IPS DF 6.9 (cell line): ENCODE results near the gene ADAT3.
A peak's percentile ranks its signal among the peaks of the same experiment; 100 is the strongest.

Experiments used
- DNase-seq: peaks from one replicate; pipeline ENCODE4 v3.0.0-alpha.2; 2013; ENCODE audit warnings: low read depth, low spot score
- H3K27ac ChIP-seq: one replicate; pipeline ENCODE4 v1.5.1; 2013; ENCODE audit warnings: low read length, control low read depth
- H3K27me3 ChIP-seq: 2 replicates; pipeline ENCODE4 v1.6.1; 2013; ENCODE audit warnings: mild to moderate bottlenecking, low read length; ENCODE audit not compliant: control insufficient read depth, insufficient read depth
- H3K36me3 ChIP-seq: 2 replicates; pipeline ENCODE4 v1.6.1; 2013; ENCODE audit warnings: low read length; ENCODE audit not compliant: control insufficient read depth, insufficient read depth
- H3K4me1 ChIP-seq: 2 replicates; pipeline ENCODE4 v1.6.1; 2013; ENCODE audit warnings: low read length; ENCODE audit not compliant: control insufficient read depth, insufficient read depth
- H3K4me3 ChIP-seq: 2 replicates; pipeline ENCODE4 v1.5.1; 2013; ENCODE audit warnings: mild to moderate bottlenecking, low read length
- H3K9me3 ChIP-seq: 2 replicates; pipeline ENCODE4 v1.6.1; 2013; ENCODE audit warnings: low read length, inconsistent platforms; ENCODE audit not compliant: control insufficient read depth, insufficient read depth
- WGBS: extraction: QIAGEN DNeasy Blood & Tissue Kit; methylation state at CpG from one replicate; pipeline ENCODE4 v1.1.7; 2013; ENCODE audit warnings: mixed read lengths, missing lambda C conversion rate; ENCODE audit not compliant: insufficient read length, insufficient coverage; 5-methylcytosine and 5-hydroxymethylcytosine counted together

Gene ADAT3

GRCh38 chr19:1860821-1861598 lies 44.2 kb upstream of the ADAT3 start:
- no peaks in the 10 kb centered on the region; the same call in 1 of the 2 replicates for H3K36me3 ChIP-seq
- H3K4me1 ChIP-seq, result peaks cover 31% of the 10 kb centered on the region
- H3K9me3 ChIP-seq, result no peaks in the 10 kb centered on the region
- no peaks in the 10 kb centered on the region for H3K27me3 ChIP-seq
- WGBS, result no CpG with 5 or more reads among the region's 28 CpGs
- no peak overlapping the region for H3K27ac ChIP-seq
- H3K4me3 ChIP-seq, result peak overlapping the region; percentile 95; the same call in 1 of the 2 replicates
- DNase-seq, result no peak

- no peaks in the 10 kb centered on the region; the same call in 1 of the 2 replicates for H3K36me3 ChIP-seq
- DNase-seq, result no peak
- no peak overlapping the region for H3K27ac ChIP-seq
Measured at GRCh38 chr19:1861599-1862031, 43.6 kb upstream of the ADAT3 start.

GRCh38 chr19:1862068-1862423 lies 43.2 kb upstream of the ADAT3 start:
- no CpG with 5 or more reads among the region's 21 CpGs for WGBS

More at GRCh38 chr19:1861599-1862031, 43.6 kb upstream of the ADAT3 start:
- Histone ChIP-seq H3K4me3 (peak overlapping the region; percentile 95; the same call in 1 of the 2 replicates), H3K9me3 (no peaks in the 10 kb centered on the region), H3K27me3 (no peaks in the 10 kb centered on the region), H3K4me1 (peaks cover 25% of the 10 kb centered on the region)
- WGBS, result no CpG with 5 or more reads among the region's 23 CpGs

GRCh38 chr19:1862424-1863327 lies 42.5 kb upstream of the ADAT3 start:
- Histone ChIP-seq H3K27ac (no peak overlapping the region), H3K9me3 (no peaks in the 10 kb centered on the region), H3K4me1 (peaks cover 25% of the 10 kb centered on the region), H3K4me3 (peak overlapping the region; percentile 95), H3K36me3 (no peaks in the 10 kb centered on the region; the same call in 1 of the 2 replicates), H3K27me3 (no peaks in the 10 kb centered on the region)
- WGBS, result no CpG with 5 or more reads among the region's 109 CpGs
- no peak for DNase-seq

More at GRCh38 chr19:1862068-1862423, 43.2 kb upstream of the ADAT3 start:
- Histone ChIP-seq H3K4me3 (peak overlapping the region; percentile 95; the same call in 1 of the 2 replicates), H3K4me1 (peaks cover 25% of the 10 kb centered on the region), H3K27ac (no peak overlapping the region), H3K27me3 (no peaks in the 10 kb centered on the region), H3K36me3 (no peaks in the 10 kb centered on the region; the same call in 1 of the 2 replicates), H3K9me3 (no peaks in the 10 kb centered on the region)
- no peak for DNase-seq

- H3K4me3 ChIP-seq, result peak within 1 kb of the TSS; percentile 95
- no peak for DNase-seq
- no peaks in the 10 kb centered on the region; the same call in 1 of the 2 replicates for H3K36me3 ChIP-seq
- WGBS, result no CpG with 5 or more reads among the region's 63 CpGs
- H3K27ac ChIP-seq, result no peak within 1 kb of the TSS
- H3K27me3 ChIP-seq, result no peaks in the 10 kb centered on the region
- no peaks in the 10 kb centered on the region for H3K9me3 ChIP-seq
- H3K4me1 ChIP-seq, result peaks cover 19% of the 10 kb centered on the region
Measured at GRCh38 chr19:1863328-1863637, 41.9 kb upstream of the ADAT3 start, which contains the start of gene KLF16. KLF16 (minus strand) TSS chr19:1863579; CDS start chr19:1863497, 82 bp downstream.

- Histone ChIP-seq H3K27me3 (no peaks in the 10 kb centered on the region), H3K4me3 (peak overlapping the region; percentile 95), H3K27ac (no peak overlapping the region), H3K36me3 (no peaks in the 10 kb centered on the region; the same call in 1 of the 2 replicates), H3K4me1 (peaks cover 15% of the 10 kb centered on the region), H3K9me3 (no peaks in the 10 kb centered on the region)
- DNase-seq, result no peak
- no CpG with 5 or more reads among the region's 115 CpGs for WGBS
Measured at GRCh38 chr19:1863638-1864479, 41.3 kb upstream of the ADAT3 start.

- DNase-seq, result no peak
Measured at GRCh38 chr19:1864480-1865171, 40.6 kb upstream of the ADAT3 start.

GRCh38 chr19:1865172-1866010 lies 39.8 kb upstream of the ADAT3 start:
- H3K27ac ChIP-seq, result no peak overlapping the region
- peaks cover 6% of the 10 kb centered on the region for H3K4me1 ChIP-seq
- H3K27me3 ChIP-seq, result no peaks in the 10 kb centered on the region
- no peaks in the 10 kb centered on the region for H3K9me3 ChIP-seq
- no peaks in the 10 kb centered on the region; the same call in 1 of the 2 replicates for H3K36me3 ChIP-seq
- H3K4me3 ChIP-seq, result peak overlapping the region; percentile 77; the same call in 1 of the 2 replicates
- DNase-seq, result no peak
- no CpG with 5 or more reads among the region's 17 CpGs for WGBS

More at GRCh38 chr19:1864480-1865171, 40.6 kb upstream of the ADAT3 start:
- Histone ChIP-seq H3K27ac (no peak overlapping the region), H3K9me3 (no peaks in the 10 kb centered on the region), H3K27me3 (no peaks in the 10 kb centered on the region), H3K4me3 (peak overlapping the region; percentile 77), H3K4me1 (peaks cover 9% of the 10 kb centered on the region), H3K36me3 (no peaks in the 10 kb centered on the region; the same call in 1 of the 2 replicates)
- WGBS, result no CpG with 5 or more reads among the region's 52 CpGs
